GM19467 (cell line): ENCODE measurements around the gene KCNK2.

Source experiments
- ATAC-seq: cut with Tn5 transposase; IDR thresholded peaks from one replicate; pipeline ENCODE4 v1.9.1; 2021; ENCODE audit warnings: mild to moderate bottlenecking, moderate library complexity; ENCODE audit not compliant: unreplicated experiment

Gene KCNK2, protein sequence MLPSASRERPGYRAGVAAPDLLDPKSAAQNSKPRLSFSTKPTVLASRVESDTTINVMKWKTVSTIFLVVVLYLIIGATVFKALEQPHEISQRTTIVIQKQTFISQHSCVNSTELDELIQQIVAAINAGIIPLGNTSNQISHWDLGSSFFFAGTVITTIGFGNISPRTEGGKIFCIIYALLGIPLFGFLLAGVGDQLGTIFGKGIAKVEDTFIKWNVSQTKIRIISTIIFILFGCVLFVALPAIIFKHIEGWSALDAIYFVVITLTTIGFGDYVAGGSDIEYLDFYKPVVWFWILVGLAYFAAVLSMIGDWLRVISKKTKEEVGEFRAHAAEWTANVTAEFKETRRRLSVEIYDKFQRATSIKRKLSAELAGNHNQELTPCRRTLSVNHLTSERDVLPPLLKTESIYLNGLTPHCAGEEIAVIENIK

DNA sequence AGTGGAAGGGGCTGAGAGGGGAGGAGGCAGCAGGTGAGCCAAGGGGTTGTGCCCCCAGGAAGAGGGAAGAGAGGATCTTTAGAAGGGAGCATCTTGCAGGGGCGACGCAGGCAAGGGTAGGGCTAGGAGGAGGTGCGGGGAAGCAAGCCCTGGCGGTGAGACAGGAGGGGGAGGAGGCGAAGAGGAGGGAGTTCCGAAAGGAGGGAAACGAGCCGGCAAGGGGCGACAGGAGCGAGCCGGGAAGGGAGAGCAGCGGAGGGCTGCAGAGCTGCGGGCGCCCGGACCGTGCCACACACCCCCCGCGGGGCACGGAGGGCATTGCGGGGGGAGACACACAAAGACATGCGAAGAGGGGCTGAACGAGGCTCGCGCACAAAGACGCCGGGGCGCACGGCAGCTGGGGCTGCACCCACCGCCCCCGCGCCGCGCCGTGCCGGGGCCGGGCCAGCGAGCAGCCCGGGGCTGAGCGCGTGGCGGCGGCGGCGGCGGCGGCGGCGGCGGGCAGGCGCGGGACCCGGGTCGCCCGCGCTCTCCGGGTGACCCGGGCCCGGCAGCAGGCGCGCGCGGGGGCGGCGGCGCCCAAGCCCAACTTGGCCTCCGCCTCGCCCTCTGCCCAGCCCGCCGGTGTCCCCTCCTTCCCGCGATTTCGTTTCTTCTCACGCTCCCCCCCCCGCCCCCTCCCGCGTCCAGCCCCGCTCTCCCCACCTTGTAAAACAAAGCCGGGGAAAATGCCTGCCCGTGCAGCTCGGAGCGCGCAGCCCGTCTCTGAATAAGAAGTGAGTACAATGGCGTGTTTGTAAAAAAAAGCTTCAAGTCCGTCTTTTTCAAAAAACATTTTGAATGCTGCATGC lies at the start of gene KCNK2:
KCNK2 (plus strand) TSS at position 206 of the 851 bp plus-strand sequence. CDS start 649 bp downstream, outside the sequence.
- no peak for ATAC-seq

DNA sequence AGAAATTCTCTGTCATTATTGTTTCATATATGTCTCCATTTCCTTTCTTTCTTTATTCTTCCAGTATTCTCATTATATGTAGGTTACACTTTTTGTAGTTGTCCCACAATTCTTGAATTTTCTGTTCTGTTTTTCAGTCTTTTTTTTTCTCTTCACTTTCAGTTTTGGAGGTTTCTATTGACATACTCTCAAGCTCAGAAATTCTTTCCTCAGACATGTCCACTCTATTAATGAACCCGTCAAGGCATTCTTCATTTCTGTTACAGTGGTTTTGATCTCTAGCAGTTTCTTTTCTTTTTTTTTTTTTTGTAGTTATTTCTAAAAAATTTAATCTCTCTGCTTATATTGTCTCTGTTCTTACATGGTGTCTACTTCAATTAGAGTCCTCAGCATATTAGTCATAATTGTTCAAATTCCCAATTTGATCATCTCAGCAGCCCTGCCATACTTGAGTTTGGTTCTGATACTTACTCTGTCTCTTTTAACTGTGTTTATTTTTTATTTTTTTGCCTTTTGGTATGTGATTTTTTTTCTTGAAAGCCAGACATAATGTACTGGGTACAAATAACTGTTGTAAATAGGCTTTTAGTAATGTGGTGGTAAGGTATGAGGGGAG lies 49.5 kb upstream of the KCNK2 start:
- no peak for ATAC-seq

DNA sequence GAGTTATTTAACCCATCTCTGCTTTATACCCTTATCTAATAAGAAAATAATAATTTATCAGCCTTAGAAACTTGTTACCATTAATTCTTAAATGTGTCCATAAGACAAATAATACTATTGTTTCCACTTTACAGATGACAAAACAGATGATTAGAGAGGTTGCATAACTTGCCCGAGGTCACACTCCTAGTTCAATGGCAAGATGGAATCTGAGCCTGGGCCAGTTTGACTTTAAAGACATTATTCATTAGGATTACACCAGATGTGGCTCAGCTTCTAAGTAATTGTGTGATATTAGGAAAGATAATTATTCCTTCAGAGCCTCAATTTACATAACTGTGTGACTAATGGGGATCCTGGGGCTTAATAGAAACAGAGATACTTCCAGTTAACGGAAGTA lies 42.3 kb upstream of the KCNK2 start:
- ATAC-seq = no peak

DNA sequence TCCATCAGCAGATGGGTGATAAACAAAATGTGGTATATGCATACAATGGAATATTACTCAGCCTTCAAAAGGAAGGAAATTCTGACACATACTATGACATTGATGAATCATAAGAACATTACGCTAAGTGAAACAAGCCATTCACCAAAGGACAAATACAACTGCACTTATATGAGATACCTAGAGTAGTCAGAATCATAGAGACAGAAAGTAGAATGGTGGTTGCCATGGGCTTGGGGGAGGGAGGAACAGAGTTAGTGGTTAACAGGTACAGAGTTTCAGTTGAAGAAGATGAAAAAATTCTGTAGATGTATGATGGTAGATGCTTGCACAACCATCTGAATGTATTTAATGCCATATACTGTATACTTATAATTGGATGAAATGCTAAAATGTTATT lies 39.1 kb upstream of the KCNK2 start:
- no peak for ATAC-seq

DNA sequence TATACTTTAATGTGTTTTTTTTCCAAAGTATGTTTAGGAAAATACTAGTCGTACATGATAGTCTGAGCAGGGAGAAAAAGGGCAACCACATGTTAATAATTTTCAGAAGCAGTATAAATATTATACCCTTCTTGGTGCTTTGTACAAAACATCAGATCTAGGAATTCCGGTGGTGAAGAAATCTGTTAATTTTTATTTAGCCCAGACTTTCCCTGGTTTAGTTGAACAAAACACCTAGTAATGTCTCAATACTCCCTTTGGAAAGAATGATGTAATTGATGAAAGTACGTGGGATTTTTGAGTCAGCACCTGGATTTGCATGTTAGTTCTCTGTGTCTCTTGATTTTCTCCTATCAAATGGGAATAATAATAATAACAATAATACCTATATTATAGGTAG lies 38.4 kb upstream of the KCNK2 start:
- no peak for ATAC-seq

DNA sequence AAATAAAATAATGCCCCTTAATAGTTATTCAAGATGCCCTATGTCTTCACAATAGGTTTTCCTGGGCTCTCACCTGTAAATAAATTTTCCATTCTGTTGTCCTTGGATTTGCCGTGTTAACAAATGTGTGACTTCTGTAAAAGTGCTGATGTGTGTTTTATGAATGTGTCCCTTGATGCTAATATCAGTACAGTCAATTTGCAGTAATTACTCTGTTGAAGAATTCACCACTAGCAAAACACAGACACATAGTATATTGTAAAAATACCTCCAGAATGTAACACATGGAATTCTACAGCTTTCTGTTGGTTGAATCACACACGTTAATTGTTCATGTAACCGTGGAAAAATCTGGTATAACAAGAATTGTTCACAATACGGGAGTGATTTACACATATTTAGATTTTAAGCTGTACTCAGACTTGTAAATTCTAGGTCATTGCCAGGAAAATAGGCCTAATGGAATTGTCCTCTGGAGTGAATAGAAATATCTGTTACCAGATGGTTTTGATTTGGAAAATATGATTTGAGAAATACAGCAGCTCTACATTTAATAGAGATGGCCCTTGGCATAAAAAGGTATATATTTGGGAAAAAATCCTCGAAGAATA lies 36.7 kb upstream of the KCNK2 start:
- no peak for ATAC-seq

DNA sequence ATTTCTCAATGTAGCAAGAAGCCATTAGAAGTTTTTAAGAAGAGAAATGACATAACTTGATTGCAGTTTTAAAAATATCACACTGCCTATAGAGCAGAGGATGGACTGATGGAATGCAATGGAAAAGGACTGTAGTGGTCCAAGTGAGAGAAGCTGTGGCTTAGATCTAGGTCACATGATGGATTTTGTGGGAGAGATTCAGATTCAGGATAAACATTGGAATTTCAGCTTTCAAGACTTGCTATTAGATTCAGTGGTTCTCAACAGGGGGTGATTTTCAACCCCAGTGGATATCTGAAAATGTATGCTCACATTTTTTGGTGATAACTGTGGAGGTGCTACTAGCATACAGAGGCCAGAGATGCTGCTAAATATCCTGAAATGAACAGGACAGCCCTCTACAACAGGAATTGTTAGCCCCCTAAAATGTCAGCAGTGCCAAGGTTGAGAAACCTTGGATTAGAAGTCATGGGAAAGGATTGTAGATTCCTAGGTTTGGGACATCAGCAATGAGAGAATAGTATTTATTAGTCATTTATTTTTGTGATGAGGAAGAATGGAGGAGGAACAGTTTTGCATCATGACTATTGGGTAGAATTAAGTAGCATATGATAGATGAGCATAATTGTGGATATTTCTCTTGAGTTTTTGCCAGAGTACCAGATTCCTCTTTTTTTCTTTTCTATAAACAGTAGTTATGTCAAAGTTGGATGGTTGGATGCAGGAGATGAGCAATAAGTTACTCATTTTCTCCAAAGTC lies 30.1 kb upstream of the KCNK2 start:
- ATAC-seq = no peak

DNA sequence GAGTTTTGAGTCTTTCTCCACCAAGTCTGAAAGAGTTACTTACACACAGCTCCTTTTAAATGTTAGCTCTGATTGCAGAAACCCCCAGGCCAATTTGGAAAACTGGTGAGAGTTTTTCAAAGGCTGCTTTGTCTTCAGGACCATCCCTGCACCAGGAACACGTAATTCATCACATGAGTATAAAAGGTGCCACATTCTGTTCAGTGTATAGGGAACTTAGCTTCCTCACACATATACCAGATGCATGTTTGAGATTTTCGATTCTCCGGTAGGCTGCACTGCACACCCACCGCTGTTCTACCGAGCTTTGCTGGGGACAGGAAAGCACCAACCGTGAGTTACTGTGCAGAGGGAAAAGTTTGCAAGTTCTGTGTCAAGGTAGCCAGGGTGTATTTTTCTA lies 28.3 kb upstream of the KCNK2 start:
- no peak for ATAC-seq

DNA sequence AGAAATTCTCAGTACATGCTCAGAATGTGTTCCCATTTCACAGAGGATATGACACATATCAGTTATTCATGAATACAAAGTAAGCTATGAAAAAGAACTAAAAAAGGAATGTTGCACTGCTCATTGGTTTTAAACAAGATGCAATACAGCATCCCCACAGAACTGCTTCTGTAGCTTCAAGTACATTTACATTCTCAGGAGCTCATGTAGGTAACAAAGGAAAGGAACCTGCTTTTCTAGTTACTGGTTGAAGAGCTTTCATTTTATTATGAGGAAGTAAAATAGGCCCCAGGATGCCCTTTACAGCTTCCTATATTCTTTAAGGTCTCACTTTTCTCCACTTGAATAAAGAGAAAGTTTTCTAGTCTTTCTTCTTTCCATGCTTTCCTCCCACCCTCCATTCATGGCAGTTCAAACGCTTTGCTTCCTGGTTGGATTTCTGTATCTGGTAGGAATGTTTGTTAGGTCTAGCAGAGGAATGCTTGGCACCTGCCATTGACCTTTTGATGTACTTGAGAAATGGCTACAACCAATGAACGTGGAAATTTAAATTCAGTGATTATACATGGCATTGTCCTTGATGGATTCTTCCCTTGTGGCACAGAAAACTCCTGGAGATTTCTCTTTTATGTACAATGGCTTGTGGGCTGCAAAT lies 27.1 kb upstream of the KCNK2 start:
- no peak for ATAC-seq

DNA sequence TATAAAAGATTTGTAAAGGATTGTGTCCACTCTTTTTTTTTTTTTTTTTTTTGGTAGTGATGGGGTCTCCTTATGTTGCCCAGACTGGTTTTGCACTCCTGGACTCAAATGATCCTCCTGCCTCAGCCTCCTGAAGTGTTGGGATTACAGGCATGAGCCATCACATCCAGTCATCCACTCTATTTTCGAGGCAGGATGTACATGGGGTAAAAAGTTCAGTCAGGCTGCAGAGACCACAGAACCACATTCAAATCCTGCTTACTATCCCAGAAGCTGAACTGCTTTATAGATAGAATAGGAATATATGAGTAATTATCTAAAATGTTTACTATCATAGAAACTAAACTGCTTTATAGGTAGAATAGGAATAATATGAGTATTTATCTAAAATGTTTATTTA lies 26.0 kb upstream of the KCNK2 start:
- ATAC-seq = no peak

DNA sequence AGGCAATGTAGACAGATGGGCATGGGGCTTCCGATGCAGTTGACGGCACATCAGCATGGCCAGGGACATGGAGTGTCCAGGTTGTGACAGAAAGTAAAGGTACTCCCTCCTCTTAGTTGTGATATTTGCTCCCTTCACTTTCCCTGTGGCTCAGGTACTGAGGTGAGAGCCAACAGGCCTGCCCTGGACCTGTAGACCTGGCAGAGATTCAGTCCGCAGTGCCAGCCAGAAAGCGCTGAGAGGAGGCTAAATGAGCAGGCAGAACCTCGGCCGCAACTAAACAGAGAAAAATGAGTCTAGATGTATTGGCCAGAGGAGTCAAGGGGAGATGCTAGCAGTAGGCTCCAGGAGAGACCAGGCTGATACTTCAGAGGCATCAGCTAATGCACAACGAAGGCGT lies 22.6 kb upstream of the KCNK2 start:
- no peak for ATAC-seq

DNA sequence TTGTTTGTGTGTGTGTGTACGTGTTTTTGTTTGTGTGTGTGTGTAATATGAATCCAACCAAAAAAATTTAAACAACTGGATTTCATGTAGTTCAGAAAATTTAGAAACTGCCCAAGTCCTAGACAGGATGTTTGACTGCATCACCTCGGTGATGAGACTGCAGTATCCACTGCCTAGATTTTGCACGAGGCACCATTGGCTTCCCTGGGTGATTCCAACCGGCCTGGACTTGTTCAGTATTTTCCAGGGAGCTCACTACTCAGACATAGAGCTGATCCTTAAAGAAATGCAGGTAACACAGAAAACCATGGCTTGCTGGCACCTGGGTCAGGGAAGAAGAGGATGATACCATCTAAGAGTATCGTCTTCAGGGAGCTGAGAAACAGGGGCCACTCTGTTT lies 18.2 kb upstream of the KCNK2 start:
- ATAC-seq = no peak

DNA sequence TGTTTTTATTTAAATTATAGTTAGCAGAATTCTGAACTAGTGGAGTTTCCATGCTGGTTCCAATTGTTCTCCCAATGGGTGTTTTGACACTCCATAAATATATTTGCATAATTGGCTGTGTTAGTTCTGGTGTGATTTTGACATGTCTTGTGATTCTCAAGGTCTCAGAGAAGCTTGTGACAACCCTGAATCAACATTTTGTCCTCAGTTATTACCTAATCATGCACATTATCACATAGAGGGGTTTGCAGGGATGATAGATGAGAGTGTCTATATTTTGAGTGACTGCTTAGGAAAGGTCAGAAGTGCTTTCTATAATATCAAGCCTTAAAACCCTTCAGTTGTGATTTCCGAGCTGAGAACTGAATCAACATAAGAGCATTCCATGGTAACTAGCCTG lies 11.5 kb upstream of the KCNK2 start:
- no peak for ATAC-seq

DNA sequence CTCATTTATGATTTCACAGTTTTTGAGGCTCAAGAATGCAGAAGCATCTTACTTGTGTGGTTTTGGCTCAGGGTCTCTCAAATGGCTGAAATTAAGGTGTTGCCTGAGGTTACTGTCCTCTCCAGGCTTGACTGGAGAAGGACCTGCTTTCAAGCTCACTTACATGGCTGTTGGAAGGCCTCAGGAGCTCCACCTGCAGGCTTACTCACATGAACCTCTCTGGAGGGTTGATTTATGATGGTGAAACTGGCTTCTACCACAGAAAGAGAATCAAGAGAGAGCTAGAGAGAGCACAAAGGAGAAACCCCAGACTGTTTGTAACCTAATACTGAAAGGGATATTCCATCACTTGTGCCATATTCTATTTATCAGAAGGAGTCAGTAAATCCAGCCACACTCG lies 6.2 kb upstream of the KCNK2 start:
- no peak for ATAC-seq

DNA sequence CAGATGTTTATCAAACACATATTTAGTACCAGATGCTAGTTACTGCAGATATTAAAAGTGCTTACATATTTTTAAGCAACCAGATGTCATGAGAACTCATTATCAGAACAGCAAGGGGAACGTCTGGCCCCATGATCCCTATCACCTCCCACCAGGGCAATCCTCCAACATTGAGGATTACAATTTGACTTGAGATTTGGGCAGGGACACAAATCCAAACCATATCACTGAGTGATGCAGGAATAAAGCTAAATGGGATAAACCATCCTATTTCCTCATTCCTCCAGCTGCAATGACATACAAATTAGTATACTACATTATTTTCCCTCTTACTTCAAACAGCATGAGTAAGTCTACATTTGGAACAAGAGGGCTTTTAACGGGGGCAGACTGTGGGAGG lies 3.1 kb upstream of the KCNK2 start:
- ATAC-seq = no peak

DNA sequence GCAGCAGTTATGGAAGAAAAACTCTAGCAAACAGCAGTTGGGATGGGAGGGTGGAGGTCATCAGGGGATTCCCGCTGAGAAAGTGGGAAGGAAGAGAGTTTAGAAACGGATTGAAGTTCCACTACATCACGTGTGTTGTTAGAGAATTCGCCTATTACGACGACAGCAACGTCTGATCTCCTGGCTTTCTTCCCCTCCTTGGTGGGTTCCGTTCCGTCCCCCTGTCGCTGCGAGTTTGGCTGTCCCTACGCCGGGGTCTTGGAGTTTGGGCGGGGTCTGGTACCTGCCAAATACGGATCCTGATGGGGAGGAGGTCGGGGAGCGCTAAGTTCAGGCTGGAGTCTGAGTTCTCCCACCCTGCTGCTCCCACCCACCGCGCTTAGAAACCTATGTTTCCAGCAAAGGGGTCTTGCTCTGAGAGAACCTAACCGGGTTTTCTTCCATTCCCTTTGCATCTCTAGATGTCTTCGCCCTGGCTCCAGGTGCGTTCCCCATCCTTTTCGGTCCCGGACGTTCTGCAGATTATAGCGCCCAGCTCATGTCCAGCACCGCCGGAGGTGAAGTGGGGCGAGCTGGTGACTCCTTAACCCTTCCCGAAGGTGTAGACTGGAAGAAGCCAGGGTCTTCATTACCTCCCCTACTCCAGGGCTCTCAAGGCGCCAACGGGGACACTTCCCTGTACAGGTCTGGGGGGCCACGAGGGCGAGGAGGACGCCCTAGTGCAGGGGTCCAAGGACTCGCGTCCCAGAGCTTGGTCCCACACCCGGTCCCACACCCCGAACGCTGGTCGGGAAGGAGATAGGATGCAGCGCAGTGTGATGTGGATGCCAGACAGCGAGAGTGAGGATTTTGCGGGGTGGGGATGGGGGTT lies 641 bp upstream of the KCNK2 start:
- ATAC-seq = no peak

DNA sequence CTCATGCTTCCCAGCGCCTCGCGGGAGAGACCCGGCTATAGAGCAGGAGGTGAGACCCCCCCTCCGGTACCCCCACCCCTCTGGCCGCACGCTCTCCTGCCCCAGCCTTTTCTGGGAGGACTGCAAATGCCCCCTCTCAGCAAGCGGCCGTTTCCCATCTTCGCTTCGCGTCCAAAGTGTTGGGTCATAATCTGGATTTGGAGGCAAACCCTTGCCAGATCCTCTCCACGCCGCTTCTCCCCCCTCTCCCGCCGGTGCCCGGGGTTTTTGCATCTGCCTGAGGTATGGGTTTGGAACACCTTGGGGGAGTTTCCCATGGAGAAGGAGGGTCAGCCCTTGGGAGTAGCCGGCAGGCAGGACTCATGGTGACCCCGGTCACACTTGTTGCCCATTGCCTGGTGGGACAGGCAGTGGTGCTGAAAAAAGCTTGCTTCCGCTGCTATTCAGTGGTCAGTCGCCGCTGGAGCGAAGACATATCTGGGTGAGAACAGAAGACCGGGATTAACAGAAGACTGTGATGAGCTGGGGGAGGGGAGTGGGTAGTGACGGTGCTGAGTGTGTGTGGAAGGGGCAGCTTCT lies 935 bp downstream of the KCNK2 start:
- no peak for ATAC-seq

DNA sequence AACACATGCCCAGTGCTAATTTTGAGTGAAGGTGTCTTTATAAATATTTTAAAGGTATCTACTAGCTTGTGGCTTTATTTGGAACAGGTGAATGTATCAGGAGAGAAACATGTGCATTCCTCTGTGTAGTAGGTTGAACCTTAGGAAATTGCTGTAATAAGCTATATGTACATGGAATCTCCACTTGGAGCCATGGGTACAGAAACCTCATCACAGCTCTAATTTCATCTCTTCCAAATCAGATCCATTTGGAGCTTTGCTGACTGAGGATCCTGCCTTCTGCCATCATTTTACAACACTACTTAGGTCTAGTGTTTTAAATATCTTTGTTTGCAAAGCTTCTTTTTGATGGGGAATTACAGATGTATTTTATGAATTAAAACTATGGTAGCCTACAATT lies 2.1 kb downstream of the KCNK2 start:
- ATAC-seq = no peak

DNA sequence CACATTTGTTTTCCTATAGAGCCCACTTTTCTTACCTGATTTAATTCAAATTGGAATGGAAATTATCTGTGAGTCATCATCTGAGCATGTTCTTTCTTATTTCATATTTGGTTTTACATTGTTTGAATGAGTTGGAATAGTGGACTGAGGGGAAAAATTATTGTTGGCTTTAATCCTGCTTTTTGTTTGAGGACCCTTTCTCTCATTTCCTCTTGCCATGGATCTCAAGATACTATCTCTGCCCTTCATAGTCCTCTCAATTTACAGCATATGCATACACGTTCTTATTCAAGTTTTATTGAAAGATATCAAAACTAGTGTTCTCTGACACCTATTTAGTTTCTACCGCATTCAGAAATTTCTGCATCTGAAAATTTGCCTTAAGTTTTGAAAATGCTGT lies 5.1 kb downstream of the KCNK2 start:
- no peak for ATAC-seq
